Astrocyte of the cerebellum (primary cell): Measurements from ENCODE around the gene PIGZ.

ENCODE experiments used
- DNase-seq: peaks from one replicate; pipeline ENCODE4 v3.0.0-alpha.2; 2011; ENCODE audit warnings: low read depth
- H3K4me3 ChIP-seq: 2 replicates; pipeline ENCODE4 v1.5.1; 2011; ENCODE audit warnings: mild to moderate bottlenecking, low read depth, low read length, moderate library complexity
- CTCF ChIP-seq: IDR thresholded peaks from 2 replicates; pipeline ENCODE4 v1.5.1; 2012; ENCODE audit warnings: low read length, low read depth, moderate library complexity, mild to moderate bottlenecking; ENCODE audit errors: missing control alignments
- in situ Hi-C: cut with HindIII; loops from 2 replicates; pipeline ENCODE4 v1.10.0; 2017; ENCODE audit warnings: low sequenced_read_pairs

The PIGZ gene

GRCh38 chr3:196942915-196943277 lies 25.7 kb downstream of the PIGZ start:
- TF ChIP-seq CTCF, result no peak
- peak overlapping the region; percentile 98 for H3K4me3 ChIP-seq
- in situ Hi-C loops, result no loop called here
- DNase-seq, result no peak

GRCh38 chr3:196942226-196942914 lies 26.3 kb downstream of the PIGZ start, which contains the start of gene NCBP2:
TSS of gene NCBP2 (minus strand) at chr3:196942528. CDS start at chr3:196942503, 25 bp downstream.
- peak; percentile 94 for DNase-seq
- in situ Hi-C loops, result no loop called here
- TF ChIP-seq CTCF, result peak; percentile 62
- H3K4me3 ChIP-seq, result peak within 1 kb of the TSS; percentile 98

- no peak for DNase-seq
- in situ Hi-C loops, result no loop called here
- H3K4me3 ChIP-seq, result peak overlapping the region; percentile 98
- no peak for TF ChIP-seq CTCF
Observed at GRCh38 chr3:196941729-196942225, 26.9 kb downstream of the PIGZ start.

GRCh38 chr3:196938576-196938975 lies 30.1 kb downstream of the PIGZ start:
- no peak for TF ChIP-seq CTCF
- H3K4me3 ChIP-seq, result no peak overlapping the region
- no peak for DNase-seq
- in situ Hi-C loops, result no loop called here

- no peak overlapping the region for H3K4me3 ChIP-seq
- TF ChIP-seq CTCF, result no peak
- no peak for DNase-seq
- in situ Hi-C loops, result no loop called here
Observed at GRCh38 chr3:196938124-196938523, 30.5 kb downstream of the PIGZ start.

GRCh38 chr3:196936288-196936687 lies 32.3 kb downstream of the PIGZ start:
- in situ Hi-C loops, result no loop called here
- TF ChIP-seq CTCF, result no peak
- no peak overlapping the region for H3K4me3 ChIP-seq
- no peak for DNase-seq
